Rectal smooth muscle tissue (tissue), 1 donor: Measurements from ENCODE around the gene ERRFI1.

Experiments
- H3K27ac ChIP-seq: one replicate; pipeline ENCODE4 v1.7.0; 2013; ENCODE audit warnings: low read depth, low read length, inconsistent platforms
- H3K27me3 ChIP-seq: one replicate; pipeline ENCODE4 v1.7.0; 2013; ENCODE audit warnings: low read length; ENCODE audit not compliant: control insufficient read depth, insufficient read depth
- H3K36me3 ChIP-seq: one replicate; pipeline ENCODE4 v1.7.0; 2013; ENCODE audit warnings: low read length; ENCODE audit not compliant: control insufficient read depth, insufficient read depth
- H3K4me1 ChIP-seq: one replicate; pipeline ENCODE4 v1.7.0; 2013; ENCODE audit warnings: low read length; ENCODE audit not compliant: control insufficient read depth, insufficient read depth
- H3K4me3 ChIP-seq: one replicate; pipeline ENCODE4 v1.7.0; 2013; ENCODE audit warnings: low read length
- H3K9ac ChIP-seq: one replicate; pipeline ENCODE4 v1.7.0; 2013; ENCODE audit warnings: low read length

The ERRFI1 gene

GRCh38 chr1:8035289-8035688, 9.2 kb upstream of the ERRFI1 start:
- Histone ChIP-seq H3K9ac (no peak overlapping the region), H3K36me3 (no peaks in the 10 kb centered on the region), H3K27ac (no peak overlapping the region), H3K4me3 (no peak overlapping the region), H3K4me1 (no peaks in the 10 kb centered on the region), H3K27me3 (no peaks in the 10 kb centered on the region)

- no peaks in the 10 kb centered on the region for H3K36me3 ChIP-seq
- H3K27ac ChIP-seq: no peak overlapping the region
- H3K4me3 ChIP-seq: no peak overlapping the region
- no peaks in the 10 kb centered on the region for H3K27me3 ChIP-seq
- no peak overlapping the region for H3K9ac ChIP-seq
- H3K4me1 ChIP-seq: no peaks in the 10 kb centered on the region
These were observed 7.2 kb upstream of the ERRFI1 start for GRCh38 chr1:8033322-8033721.

GRCh38 chr1:8032366-8032910, 6.3 kb upstream of the ERRFI1 start:
- no peak overlapping the region for H3K27ac ChIP-seq
- H3K27me3 ChIP-seq: no peaks in the 10 kb centered on the region
- no peaks in the 10 kb centered on the region for H3K4me1 ChIP-seq
- H3K9ac ChIP-seq: no peak overlapping the region
- no peak overlapping the region for H3K4me3 ChIP-seq
- no peaks in the 10 kb centered on the region for H3K36me3 ChIP-seq

- no peak overlapping the region for H3K9ac ChIP-seq
- H3K27me3 ChIP-seq: no peaks in the 10 kb centered on the region
- H3K27ac ChIP-seq: no peak overlapping the region
- no peak overlapping the region for H3K4me3 ChIP-seq
- H3K36me3 ChIP-seq: no peaks in the 10 kb centered on the region
- peaks cover 5% of the 10 kb centered on the region for H3K4me1 ChIP-seq
These were observed 5.2 kb upstream of the ERRFI1 start for GRCh38 chr1:8031176-8031785.

GRCh38 chr1:8028571-8028910, 2.4 kb upstream of the ERRFI1 start:
- peak overlapping the region; percentile 85 for H3K27ac ChIP-seq
- H3K27me3 ChIP-seq: no peaks in the 10 kb centered on the region
- no peak overlapping the region for H3K9ac ChIP-seq
- H3K4me3 ChIP-seq: no peak overlapping the region
- peaks cover 7% of the 10 kb centered on the region for H3K4me1 ChIP-seq
- no peaks in the 10 kb centered on the region for H3K36me3 ChIP-seq

- Histone ChIP-seq H3K4me3 (no peak overlapping the region), H3K36me3 (no peaks in the 10 kb centered on the region), H3K27ac (peak overlapping the region; percentile 85), H3K4me1 (peaks cover 9% of the 10 kb centered on the region), H3K9ac (no peak overlapping the region), H3K27me3 (no peaks in the 10 kb centered on the region)
These were observed 1.9 kb upstream of the ERRFI1 start for GRCh38 chr1:8027748-8028570.

GRCh38 chr1:8026976-8027747, 1.1 kb upstream of the ERRFI1 start:
- Histone ChIP-seq H3K4me1 (peaks cover 9% of the 10 kb centered on the region), H3K27me3 (no peaks in the 10 kb centered on the region), H3K9ac (peak overlapping the region; percentile 35), H3K4me3 (peak overlapping the region; percentile 66), H3K36me3 (no peaks in the 10 kb centered on the region), H3K27ac (peak overlapping the region; percentile 85)

GRCh38 chr1:8025671-8026144, 401 bp downstream of the ERRFI1 start:
- Histone ChIP-seq H3K4me1 (peaks cover 9% of the 10 kb centered on the region), H3K9ac (peak overlapping the region; percentile 21), H3K27ac (peak overlapping the region; percentile 85), H3K27me3 (no peaks in the 10 kb centered on the region), H3K36me3 (no peaks in the 10 kb centered on the region), H3K4me3 (peak overlapping the region; percentile 75)

- H3K4me1 ChIP-seq: peaks cover 9% of the 10 kb centered on the region
These were observed 943 bp downstream of the ERRFI1 start for GRCh38 chr1:8025061-8025670.

GRCh38 chr1:8024329-8024728, 1.8 kb downstream of the ERRFI1 start:
- H3K4me1 ChIP-seq: peaks cover 13% of the 10 kb centered on the region
- no peak overlapping the region for H3K27ac ChIP-seq

More at GRCh38 chr1:8025061-8025670, 943 bp downstream of the ERRFI1 start:
- Histone ChIP-seq H3K4me3 (peak overlapping the region; percentile 75), H3K27ac (peak overlapping the region; percentile 85), H3K9ac (peak overlapping the region; percentile 21), H3K36me3 (no peaks in the 10 kb centered on the region), H3K27me3 (no peaks in the 10 kb centered on the region)

GRCh38 chr1:8023995-8024313, 2.2 kb downstream of the ERRFI1 start:
- Histone ChIP-seq H3K36me3 (no peaks in the 10 kb centered on the region), H3K4me3 (peak overlapping the region; percentile 17), H3K27ac (no peak overlapping the region), H3K4me1 (peaks cover 13% of the 10 kb centered on the region), H3K9ac (no peak overlapping the region), H3K27me3 (no peaks in the 10 kb centered on the region)

More at GRCh38 chr1:8024329-8024728, 1.8 kb downstream of the ERRFI1 start:
- no peaks in the 10 kb centered on the region for H3K27me3 ChIP-seq
- H3K36me3 ChIP-seq: no peaks in the 10 kb centered on the region
- H3K9ac ChIP-seq: no peak overlapping the region
- H3K4me3 ChIP-seq: peak overlapping the region; percentile 17
